GM21367 (cell line): ENCODE measurements around the gene DHRS3.

ENCODE experiments used
- ATAC-seq: cut with Tn5 transposase; IDR thresholded peaks from one replicate; pipeline ENCODE4 v1.9.1; 2021; ENCODE audit not compliant: unreplicated experiment

The DHRS3 gene

DNA sequence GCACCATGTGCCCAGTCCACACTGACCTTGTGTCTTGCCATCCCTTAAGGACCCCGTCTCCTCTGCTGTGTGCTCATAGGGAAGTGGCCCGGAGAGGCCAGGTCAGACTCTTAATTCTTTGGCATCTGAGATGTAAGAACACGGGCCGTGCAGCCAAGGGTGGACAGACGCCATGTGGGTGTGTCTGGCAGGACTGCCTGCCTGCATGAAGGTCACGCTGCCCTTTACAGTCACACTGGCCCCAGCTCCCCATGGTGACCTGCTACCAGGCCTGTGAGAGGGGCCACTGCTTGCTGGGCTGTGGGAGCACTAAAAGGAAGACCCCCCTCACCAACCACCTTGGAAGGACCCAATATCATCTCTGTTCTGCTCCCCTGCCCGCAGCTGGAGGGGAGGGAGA is 17.7 kb downstream of the DHRS3 start:
- ATAC-seq: no peak

DNA sequence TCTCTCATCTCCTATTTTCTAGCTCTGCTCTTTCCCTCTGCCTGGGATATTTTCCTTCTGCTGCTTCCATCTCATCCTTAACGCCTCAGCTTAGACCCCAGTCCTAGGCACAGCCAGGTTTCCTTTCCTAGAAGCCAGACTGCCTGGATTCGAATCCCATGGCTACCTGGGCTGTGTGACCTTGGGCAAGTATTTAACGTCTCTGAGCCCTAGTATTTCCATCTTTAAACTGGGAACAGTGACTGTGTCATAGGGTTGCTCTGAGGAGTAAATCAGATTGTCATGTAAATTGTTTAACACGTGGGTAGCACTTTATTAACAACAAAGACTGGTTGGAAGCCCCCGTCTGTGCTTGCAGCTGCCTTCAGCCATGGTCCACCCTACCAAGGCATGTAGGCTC is 18.4 kb downstream of the DHRS3 start:
- ATAC-seq: no peak

DNA sequence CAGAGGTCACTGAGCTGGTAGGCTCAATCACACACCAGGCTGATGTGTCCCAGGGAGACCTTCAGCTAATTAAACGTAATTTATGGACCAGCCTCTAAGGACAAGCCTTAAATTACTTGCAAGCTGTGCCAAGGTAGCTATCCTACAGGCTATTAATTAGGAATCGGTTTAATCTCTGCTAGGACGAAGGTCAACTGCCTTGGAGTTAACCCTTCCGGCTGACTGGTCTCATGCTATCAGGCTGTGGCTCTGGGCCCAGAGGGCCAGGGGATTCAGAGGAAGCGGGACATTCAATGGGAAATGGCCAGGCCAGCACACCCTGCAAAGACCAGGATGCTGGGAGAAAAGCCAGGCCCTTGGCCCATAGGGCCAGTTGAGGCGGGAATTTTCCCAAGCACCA is 19.0 kb downstream of the DHRS3 start:
- no peak for ATAC-seq

DNA sequence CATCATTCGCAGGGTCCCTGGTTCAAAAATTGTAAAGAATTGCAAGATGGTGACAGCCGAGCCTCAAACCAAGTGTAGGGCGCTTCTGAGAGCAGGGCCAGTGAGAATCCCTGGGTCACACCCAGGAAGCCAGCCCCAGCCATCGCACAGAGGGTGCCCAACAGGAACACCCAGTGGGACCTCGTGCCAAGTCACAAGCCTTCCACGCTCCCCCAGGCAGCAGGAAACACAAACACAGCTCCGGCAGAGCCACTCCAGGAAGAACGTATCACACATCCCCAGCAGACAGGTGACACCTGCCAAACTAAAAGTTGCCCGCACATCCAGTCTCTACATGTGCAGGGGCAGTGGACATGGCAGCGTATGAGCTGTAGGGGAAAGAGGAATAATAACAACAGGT is 20.2 kb downstream of the DHRS3 start:
- ATAC-seq: no peak

DNA sequence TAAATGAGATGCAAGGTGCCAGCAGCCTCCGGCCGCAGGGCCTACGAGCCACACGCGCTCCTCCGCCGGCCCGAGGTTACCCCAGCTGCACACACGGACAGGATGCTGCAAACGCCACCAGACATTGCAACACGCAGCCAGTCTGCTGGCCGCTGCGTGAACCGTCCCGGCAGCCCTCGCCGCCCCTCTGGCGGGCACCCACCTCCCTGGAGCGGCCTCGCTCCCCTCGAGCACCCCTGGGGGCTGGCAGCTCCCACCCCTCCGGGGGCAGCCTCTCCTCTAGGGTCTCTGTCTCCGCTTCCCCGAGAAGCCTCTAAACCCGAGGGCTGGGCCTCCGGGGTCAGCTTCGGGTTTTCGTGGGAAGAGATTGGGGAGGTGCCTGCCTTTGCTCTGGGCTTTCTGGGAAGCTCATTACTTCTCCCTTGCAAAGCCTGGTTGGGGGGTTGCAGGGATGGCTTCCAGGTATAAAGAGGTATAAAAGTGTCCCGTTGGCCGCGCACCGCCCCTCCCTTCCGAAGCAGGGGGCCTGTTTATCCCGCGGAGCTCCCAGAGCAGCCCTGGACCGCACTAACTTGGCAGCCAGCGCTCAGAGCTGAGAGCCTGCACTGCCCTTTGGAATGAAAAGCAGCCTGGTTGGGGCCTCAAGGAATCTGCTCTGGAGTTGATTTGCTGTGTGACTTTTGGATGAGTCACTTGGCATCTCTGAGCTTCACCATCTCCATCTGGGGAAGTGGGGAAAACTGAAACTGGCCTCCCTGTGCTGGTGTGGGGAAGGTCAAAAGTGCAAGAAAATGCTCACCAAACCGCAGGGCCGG is 21.8 kb downstream of the DHRS3 start:
- no peak for ATAC-seq

DNA sequence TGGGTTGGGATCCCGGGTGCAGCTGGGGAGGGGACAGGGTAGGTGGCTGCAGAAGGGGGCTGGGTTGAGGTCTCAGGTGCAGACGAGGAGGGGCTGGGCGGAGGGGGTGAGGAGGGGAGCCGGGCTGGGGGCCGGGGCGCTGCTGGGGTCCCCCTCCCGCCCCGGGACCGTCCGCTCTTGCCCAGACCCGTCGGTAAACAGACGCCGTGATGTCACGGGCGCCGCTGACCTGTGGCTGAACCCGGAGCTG is 22.3 kb downstream of the DHRS3 start:
- no peak for ATAC-seq

DNA sequence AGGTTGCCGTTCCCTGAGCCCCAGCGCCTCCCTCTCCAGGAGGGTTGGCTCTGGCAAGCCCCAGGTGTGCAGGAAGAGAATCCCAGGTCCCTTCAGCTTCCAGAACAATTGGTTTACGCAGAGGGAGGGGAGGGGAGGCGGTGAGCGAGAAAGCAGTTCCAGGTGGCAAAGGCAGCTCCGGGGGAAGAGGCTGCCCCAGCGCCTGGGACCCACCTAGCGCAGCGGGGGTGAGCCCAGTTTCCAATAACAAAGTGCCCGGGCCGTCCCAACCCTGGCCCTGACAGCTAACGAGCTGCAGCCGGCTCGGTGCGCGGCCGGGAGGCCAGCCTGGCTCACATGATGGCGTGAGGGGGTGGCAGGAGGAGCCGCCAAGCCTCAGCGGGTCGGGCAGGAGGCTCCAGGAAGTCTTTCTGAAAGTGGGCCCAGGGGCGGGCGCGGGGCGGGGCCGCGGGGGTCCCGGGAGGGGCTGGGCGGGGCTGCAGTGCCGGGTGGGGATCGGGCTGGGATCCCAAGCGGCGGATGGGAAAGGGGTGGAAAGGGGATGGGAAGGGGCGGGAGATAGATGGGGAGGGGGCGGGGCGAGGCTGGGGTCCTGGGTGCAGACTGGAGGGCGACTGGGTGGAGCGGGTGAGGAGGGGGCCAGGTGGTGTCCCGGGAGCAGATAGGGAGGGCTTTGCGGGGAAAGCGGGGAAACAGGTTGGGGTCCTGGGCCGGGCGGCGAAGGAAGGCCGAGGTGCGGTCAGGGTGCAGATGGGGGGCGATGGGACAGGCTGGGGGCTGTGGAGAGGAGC is 22.8 kb downstream of the DHRS3 start:
- no peak for ATAC-seq

- ATAC-seq: no peak
These were observed 23.5 kb downstream of the DHRS3 start for GRCh38 chr1:12594490-12594889.

- ATAC-seq: no peak
These were observed 24.4 kb downstream of the DHRS3 start for GRCh38 chr1:12593621-12594066.

- ATAC-seq: no peak
These were observed 25.5 kb downstream of the DHRS3 start for GRCh38 chr1:12592496-12592895.

DNA sequence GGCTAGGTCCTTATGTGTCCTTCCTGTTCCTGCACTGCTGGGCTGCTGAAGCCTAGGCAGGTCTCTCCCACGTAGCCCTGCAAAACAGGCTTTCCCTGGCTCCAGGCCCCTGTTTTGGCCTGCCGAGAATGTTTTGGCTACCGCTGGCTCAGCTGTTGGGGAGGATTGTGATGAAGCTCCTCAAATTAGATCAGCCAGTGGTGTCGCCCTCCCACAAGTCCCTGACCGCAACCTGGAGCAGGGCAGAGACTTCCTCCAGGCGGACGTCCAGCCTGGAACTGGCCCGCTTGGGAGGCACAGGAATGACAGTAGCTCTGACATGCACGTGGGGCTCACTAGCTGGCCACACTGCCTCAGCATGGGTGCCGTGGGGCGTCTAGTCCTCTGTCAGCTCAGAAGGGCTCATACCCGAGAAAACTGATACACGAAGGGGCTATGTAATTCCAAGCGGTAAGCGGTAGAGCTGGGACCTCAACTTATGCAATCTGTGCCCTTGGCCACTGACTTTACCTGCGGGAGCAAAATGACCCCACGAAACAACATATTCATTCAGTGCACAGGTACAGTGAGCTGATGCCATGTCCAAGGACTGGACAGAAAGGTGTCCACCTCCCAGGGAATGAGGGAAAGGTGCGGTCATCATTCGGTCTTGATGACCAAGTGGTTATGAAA is 26.6 kb downstream of the DHRS3 start:
- no peak for ATAC-seq

- no peak for ATAC-seq
These were observed 29.3 kb downstream of the DHRS3 start for GRCh38 chr1:12588695-12589094.

GRCh38 chr1:12587981-12588640 is 29.9 kb downstream of the DHRS3 start:
- ATAC-seq: no peak

DNA sequence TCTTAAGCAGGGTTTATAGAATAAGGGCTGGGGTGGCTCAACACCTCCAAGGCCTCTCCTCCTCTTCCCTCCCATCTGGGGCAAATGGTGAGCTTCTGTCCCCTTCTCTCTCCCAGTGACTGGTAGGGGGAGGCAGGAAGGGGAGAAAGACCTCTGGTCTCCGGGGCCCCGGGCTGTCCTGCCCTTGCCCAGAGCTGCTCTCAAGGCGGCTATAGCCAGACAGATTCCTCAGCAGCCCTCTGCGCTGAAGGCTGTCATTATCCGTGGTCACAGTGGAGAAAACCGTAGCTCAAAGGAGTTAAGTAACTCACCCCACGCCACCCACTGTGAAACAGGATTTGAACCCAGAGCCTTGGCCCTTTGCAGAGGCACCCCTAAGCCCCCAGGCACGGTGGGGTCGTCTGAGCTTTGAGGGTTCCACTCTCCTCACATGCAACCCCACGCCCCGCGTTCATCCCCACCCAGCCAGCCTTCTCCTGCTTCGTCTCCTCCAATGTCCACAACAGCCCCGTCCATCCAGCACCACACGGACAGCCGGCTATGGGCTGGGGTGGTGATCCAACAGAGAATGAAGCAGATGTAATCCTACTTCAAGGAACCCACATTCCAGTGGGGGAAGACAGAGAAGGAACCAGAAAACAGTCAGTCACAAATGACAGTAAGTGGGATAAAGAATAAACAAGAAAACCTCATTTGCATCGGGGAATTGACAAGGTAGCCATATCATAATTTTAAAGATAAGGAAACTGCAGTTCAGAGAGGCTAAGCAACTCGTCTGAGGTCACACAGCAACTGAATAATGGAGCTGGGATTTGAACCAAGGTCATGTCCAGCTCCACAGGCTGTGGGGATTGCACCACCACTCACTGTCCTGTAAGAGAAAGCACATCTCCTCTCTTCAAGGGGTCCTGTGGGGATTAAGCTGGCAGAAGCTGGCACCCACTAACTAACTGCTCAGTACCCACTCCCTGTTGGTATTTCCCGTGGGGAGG is 31.8 kb downstream of the DHRS3 start:
- ATAC-seq: no peak

DNA sequence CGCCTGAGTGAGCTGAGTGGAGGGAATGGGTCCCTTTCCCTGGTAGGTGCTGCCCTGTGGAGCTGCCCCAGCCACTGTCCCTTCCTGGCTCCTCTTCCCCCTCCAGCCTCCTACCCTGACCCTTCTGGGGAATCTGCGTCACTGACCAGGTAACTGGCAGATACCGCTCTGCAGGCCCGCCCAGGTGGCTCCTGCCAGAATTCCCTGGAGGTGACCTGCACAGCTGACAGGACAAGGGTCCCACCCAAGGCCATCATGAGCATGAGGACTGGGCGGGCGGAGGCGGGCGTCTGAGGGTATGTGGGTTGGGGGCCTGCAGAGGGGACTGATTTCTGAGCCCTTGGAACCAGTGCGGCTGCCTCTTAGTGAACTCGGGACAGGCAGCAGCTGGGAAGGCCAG is 32.5 kb downstream of the DHRS3 start:
- no peak for ATAC-seq

- no peak for ATAC-seq
These were observed 33.0 kb downstream of the DHRS3 start for GRCh38 chr1:12584900-12585525.

DNA sequence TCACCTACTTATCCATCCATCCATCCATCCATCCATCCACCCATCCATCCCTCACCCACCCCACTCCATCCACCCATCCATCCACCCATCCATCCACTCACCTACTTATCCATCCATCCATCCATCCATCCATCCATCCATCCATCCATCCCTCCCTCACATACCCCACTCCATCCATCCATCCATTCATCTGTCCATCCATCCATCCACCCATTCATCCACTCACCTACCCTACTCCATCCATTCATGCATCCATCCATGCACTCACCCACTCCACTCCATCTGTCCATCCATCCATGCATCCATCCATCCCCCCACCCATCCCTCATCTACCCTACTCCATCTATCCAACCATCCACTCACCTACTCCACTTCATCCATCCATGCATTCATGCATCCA is 34.5 kb downstream of the DHRS3 start:
- no peak for ATAC-seq

DNA sequence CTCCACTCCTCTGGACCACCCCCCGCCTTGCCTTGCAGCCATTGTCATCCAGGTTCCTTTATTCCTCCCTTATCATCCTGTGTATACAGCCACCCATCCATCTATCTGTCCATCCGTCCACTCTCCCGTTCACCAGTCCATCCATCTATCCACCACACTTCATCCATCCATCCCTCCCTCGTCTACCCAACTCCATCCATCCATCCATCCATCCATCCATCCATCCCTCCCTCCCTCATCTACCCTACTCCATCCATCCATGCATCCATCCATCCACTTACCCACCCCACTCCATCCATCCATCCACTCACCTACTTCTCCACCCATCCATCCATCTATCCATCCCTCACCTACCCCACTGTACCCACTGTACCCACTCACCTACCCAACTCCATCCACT is 35.4 kb downstream of the DHRS3 start:
- no peak for ATAC-seq

- ATAC-seq: no peak
These were observed 36.8 kb downstream of the DHRS3 start for GRCh38 chr1:12581179-12581578.
